Nephron (organoid): ENCODE data around the gene PITPNM1.

Source experiments
- H3K27ac Mint-ChIP-seq, 3 experiments: 2 replicates each; pipeline ENCODE4 v1.8.0; 2020; ENCODE audit warnings: mixed read lengths in 3 of 3, mild to moderate bottlenecking in 2 of 3, moderate library complexity in 1 of 3
- H3K27me3 Mint-ChIP-seq: 2 replicates; pipeline ENCODE4 v1.8.0; 2021; ENCODE audit warnings: low read depth, mild to moderate bottlenecking, moderate library complexity, mixed read lengths
- H3K36me3 Mint-ChIP-seq: 2 replicates; pipeline ENCODE4 v1.8.0; 2020; ENCODE audit warnings: low read depth, mixed read lengths
- H3K4me1 Mint-ChIP-seq: 2 replicates; pipeline ENCODE4 v1.8.0; 2020; ENCODE audit warnings: mixed read lengths
- H3K4me3 Mint-ChIP-seq, 3 experiments: 2 replicates each; pipeline ENCODE4 v1.8.0; 2020; ENCODE audit warnings: mild to moderate bottlenecking in 3 of 3, mixed read lengths in 3 of 3, moderate library complexity in 2 of 3
- H3K9me3 Mint-ChIP-seq: 2 replicates; pipeline ENCODE4 v1.8.0; 2020; ENCODE audit warnings: mixed read lengths
- CTCF ChIP-seq, 3 experiments: fragments of 200-600 bp; sonication (generic); IDR thresholded peaks; one replicate each; pipeline ENCODE4 v1.5.0; 2021; ENCODE audit warnings: antibody characterized with exemption in 3 of 3; ENCODE audit not compliant: unreplicated experiment in 3 of 3

PITPNM1 gene

GRCh38 chr11:67538823-67539505, 33.8 kb upstream of the PITPNM1 start:
- Mint-ChIP-seq H3K9me3 (peaks cover 15% of the 10 kb centered on the region), H3K27ac (no peak overlapping the region), H3K27me3 (peaks cover 2% of the 10 kb centered on the region), H3K36me3 (no peaks in the 10 kb centered on the region), H3K4me1 (no peaks in the 10 kb centered on the region), H3K4me3 (no peak overlapping the region)
- no peak for TF ChIP-seq CTCF (IDR thresholded peaks at IDR 0.05; ENCODE audit: unreplicated experiment in 3 of 3)

DNA sequence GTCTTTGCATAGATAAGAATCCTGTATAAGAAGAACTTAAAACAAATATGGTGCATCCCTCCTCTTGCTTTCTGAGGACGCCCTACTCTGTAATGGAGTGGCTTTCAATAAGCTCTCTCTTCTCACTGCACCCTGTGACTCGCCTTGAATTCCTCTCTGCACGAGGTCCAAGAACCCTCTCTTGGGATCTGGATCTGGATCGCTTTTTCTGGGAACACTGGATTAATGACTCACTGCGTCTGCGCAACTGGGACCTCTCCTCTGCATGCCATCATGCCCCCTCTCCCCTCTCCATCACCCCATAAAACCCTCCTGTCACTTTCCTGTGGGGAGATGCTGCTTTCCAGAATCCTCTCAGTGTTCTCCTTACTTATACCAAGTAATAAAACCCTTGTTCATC, 33.1 kb upstream of the PITPNM1 start:
- Mint-ChIP-seq H3K4me3 (no peak overlapping the region), H3K27me3 (no peaks in the 10 kb centered on the region), H3K4me1 (no peaks in the 10 kb centered on the region), H3K9me3 (peaks cover 19% of the 10 kb centered on the region), H3K27ac (no peak overlapping the region), H3K36me3 (no peaks in the 10 kb centered on the region)
- no peak for TF ChIP-seq CTCF (IDR thresholded peaks at IDR 0.05; ENCODE audit: unreplicated experiment in 3 of 3)

DNA sequence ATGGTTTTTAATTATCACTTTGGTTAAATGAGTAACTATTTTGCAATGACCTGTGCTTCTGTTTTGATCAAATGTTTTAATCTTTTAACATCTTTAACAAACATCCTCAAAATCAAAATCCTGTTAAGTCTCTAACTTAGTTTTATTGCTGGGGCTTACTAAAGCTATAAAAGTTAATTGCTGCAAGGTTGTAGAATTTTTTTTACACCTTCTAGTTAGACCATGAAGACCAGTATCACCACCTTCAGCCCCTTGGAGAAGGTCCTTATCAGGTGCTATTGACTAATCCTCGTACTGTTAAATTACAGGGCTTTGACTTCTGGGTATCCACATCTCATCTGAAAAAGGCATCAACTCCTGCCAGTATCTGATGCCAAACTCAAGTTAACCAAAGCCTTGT, 30.4 kb upstream of the PITPNM1 start:
- no peaks in the 10 kb centered on the region for H3K36me3 Mint-ChIP-seq
- H3K27ac Mint-ChIP-seq, result no peak overlapping the region
- no peak for TF ChIP-seq CTCF (IDR thresholded peaks at IDR 0.05; ENCODE audit: unreplicated experiment in 3 of 3)
- H3K4me1 Mint-ChIP-seq, result no peaks in the 10 kb centered on the region
- H3K27me3 Mint-ChIP-seq, result no peaks in the 10 kb centered on the region
- H3K9me3 Mint-ChIP-seq, result peaks cover 32% of the 10 kb centered on the region
- H3K4me3 Mint-ChIP-seq, result no peak overlapping the region

- no peak for TF ChIP-seq CTCF (IDR thresholded peaks at IDR 0.05; ENCODE audit: unreplicated experiment in 3 of 3)
- Mint-ChIP-seq H3K9me3 (peaks cover 32% of the 10 kb centered on the region), H3K27me3 (no peaks in the 10 kb centered on the region), H3K4me3 (no peak overlapping the region), H3K4me1 (no peaks in the 10 kb centered on the region), H3K27ac (no peak overlapping the region), H3K36me3 (no peaks in the 10 kb centered on the region)
These were observed 29.0 kb upstream of the PITPNM1 start for GRCh38 chr11:67534070-67534679.

DNA sequence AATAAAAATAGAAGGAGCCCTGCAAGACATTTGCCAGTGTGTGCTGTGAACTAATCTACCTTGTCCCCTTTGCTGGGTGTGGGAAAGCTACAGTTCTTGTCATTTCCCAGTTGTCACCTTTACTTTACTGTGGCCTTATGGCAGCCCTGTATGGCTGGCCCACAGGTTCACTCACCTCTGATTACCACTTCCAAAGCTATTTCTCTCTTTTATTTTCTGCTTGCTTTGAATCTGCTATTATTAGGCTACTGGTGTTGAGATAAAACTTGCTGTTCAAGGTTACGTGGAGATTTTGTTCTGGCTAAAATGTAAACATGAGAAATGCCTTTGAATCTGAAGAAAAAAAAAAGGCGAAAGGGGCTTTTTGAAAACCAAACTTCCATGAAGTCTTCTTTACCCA, 27.7 kb upstream of the PITPNM1 start:
- H3K4me3 Mint-ChIP-seq, result no peak overlapping the region
- no peak for TF ChIP-seq CTCF (IDR thresholded peaks at IDR 0.05; ENCODE audit: unreplicated experiment in 3 of 3)
- H3K9me3 Mint-ChIP-seq, result peaks cover 31% of the 10 kb centered on the region
- H3K36me3 Mint-ChIP-seq, result no peaks in the 10 kb centered on the region
- H3K27ac Mint-ChIP-seq, result no peak overlapping the region
- H3K27me3 Mint-ChIP-seq, result no peaks in the 10 kb centered on the region
- H3K4me1 Mint-ChIP-seq, result no peaks in the 10 kb centered on the region

- Mint-ChIP-seq H3K4me3 (no peak overlapping the region), H3K4me1 (no peaks in the 10 kb centered on the region), H3K27ac (no peak overlapping the region), H3K9me3 (peaks cover 23% of the 10 kb centered on the region), H3K27me3 (no peaks in the 10 kb centered on the region), H3K36me3 (no peaks in the 10 kb centered on the region)
- TF ChIP-seq CTCF (IDR thresholded peaks at IDR 0.05; ENCODE audit: unreplicated experiment in 3 of 3), result no peak
These were observed 25.1 kb upstream of the PITPNM1 start for GRCh38 chr11:67530282-67530592.
